ENCODE data around the gene GALNT9.
"Not testable (repeated sequence)": the region's sequence is repeated elsewhere in the genome, so short reads cannot be mapped to it uniquely, and the experiment has no call there.

Gene GALNT9

DNA sequence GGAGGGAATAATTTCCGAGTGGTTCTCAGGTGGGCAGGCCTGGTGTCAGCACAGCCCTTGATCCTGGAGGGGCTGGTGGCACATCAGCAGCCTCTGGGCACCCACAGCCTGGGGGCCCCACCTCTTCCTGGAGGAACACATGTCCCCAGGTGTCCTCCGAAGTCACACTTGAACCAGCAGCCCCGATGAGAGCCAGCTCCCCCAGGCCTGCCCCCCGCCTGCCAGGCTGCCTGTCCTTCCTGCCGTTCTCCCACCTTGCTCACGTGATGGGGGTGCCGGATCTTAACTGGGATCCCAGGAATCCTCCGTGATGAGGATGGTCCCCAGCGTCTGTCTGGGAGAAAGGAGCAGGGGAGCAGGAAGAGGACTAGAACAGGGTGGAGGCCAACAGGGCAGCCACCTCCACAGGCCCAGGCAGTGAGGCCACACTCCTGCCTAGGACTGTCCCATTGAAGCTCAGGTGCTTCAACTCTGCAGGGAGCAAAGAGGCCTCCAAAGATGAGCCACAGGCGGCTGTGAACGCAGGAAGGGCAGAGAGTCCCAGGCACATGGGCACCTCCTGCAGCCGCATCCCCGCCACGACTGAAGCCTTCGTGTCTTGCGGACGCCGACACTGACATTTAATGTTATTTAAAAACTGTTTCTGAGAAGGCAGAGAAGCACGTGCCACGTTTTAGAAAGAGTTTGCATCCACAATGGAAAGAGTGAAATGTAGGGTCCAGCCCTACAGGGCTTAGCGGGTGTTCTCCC is 77.5 kb downstream of the GALNT9 start:
- no peak for DNase-seq (ENCODE audit: low read depth, low spot score)

DNA sequence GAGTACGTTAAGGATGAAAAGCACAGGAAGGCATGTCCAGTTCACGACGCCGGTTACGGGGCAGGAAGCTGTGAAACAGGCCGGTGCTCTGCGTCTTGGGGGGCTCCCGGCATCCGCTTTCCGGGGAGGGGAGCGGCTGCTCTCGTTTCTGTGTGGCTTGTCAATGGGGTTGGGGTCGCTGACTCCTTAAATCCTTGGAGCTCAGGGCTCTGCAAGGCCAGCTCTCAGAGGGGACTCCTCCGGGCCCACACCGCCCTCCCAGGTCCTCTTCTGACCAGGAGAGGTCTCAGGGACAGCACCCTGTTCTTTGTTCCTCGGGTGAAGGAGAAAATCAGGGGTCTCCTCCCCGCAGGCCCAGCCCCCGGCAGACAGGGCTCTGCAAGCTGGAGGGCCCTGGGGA is 78.1 kb downstream of the GALNT9 start:
- DNase-seq (ENCODE audit: low read depth, low spot score) = no peak

DNA sequence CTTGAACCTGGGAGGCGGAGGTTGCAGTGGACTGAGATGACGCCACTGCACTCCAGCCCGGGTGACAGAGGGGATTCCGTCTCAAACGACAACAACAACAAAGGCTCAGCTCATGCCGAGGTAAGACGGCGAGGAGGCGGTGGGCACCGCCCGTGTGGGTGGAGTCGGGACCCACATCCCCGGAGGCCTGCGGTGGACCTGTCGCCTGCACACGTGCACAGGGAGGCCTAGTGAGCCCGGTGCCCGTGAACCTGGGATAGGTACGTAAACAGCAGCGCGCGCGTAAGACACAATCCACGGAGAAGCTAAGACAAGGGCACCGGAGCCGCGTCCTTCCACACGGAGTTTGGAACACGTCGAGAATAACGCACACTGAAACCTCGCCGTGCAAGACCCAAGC is 78.7 kb downstream of the GALNT9 start:
- DNase-seq (ENCODE audit: low read depth, low spot score) = no peak

DNA sequence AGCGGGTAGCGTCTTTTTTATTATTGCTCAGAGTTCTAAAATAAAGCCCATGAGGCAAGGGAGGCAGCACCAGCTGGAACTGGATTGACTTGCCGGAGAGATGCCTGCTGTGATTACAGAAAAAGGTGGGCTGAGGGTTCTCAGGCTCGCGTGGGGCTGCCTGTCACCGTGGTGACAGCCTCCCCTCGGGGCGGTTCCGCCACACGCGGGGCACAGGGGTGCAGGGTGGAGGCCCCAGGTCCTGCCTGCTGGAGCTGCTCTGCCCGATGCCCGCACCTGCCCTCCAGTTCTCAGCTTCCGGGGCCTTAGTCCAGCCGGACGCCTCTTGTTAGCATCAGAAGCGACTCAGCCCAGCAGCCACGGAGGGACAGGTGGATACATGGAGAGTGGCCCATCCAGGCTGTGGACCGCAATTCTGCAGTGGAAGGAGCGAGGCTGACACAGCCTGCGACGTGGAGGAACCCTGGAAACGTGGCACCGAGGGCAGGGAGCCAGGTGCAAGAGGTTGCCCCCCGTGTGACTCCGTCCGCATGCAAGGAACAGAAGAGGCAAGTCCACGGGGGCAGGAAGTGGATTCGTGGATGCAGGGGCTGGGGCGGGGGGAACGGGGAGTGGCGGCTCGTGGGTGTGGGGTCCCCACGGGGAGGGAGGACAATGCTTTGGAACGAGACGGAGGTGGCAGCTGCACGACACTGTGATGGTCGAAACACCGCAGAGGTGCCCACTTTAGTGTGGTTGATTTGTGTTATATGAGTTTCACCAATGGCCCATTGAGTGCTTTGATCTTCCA is 79.5 kb downstream of the GALNT9 start:
- DNase-seq (ENCODE audit: low read depth, low spot score) = no peak

DNA sequence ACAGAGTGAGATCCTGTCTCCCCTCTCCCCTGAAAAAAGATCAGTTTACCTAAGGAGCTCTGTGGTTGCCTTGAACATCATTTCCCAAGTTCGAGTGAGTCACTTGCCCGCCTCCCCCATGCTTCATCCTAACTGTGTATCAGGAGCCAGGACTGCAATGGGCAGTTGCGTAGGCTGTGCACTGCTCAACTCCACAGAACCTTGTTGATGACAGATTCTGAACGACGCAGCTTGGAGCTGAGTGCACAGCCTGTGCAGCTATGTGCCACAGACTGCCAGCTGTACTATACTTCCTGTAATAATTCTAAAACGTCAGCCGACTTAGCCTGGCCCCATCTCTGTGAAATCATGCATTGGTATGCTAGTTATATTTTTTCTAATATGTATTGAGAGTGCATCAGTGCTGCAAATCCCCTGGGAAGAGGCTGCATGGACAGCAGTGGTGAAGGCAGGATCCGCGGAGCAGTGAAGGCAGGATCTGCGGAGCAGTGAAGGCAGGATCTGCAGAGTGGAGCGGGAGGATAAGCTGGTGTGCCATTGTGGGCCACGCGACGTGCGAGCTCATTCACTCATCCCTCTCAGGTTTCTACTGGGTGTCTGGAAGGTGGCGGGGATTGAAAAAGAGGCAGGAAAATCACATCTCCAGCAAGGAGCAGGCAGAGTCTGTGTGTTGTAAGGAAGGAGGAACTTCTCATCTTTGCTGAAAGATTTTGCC is 80.8 kb downstream of the GALNT9 start:
- DNase-seq (ENCODE audit: low read depth, low spot score) = no peak

DNA sequence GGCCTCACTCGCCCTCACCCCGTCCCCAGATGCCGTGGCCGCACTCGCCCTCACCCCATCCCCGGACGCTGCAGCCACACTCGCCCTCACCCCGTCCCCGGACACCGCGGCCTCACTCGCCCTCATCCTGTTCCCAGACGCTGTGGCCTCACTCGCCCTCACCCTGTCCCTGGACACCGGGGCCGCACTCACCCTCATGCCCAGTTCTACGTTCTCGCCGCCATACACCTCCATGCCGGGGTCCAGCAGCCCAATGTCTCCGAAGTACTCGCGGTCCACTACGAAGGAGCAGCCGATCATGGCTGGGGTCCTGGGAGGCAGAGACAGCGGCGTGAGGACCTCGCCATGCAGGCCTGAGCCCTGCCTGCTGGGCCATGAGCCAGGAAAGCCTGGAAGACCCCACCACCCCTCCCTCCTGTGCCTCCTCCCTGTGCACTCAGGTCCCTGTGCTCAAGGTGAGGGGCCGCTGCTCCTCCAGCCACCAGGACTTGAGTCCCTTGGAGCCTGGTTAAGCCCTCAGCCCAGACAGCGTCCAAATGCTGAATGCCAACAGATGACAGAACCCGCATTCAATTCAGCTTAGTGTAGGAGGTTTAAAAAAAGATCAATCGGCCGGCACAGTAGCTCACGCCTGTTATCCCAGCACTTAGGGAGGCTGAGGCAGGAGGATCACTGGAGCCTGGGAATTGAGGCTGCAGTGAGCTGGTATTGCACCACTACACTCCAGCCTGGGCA is 81.5 kb downstream of the GALNT9 start:
- no peak for DNase-seq (ENCODE audit: low read depth, low spot score)

GRCh38 chr12:132246997-132247717 is 82.2 kb downstream of the GALNT9 start:
- no peak for DNase-seq (ENCODE audit: low read depth, low spot score)

DNA sequence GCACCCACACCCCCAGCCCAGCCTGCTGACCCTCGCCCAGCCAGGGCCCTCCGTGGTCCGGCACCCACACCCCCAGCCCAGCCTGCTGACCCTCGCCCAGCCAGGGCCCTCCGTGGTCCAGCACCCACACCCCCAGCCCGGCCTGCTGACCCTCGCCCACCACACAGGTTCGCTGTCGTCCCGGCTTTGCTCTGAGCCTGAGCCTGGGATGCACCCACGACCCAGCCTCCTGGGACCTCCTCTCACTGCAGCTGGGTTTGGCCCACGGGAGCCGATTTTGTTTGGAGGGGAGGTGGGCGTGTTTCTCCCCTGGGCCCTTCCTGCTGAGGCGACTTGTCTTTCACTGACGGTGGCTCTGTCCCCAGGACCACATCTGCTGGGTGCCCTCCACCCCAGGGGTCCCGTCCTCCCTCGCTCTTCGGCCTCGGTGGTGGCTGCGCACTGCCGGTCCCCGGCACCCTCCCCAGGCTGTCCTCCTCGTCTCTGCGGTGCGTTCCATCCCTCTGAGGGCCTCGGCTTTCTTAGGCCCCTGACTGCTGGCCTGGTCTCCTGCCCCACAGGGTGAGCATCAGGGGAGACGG is 83.8 kb downstream of the GALNT9 start:
- no peak for DNase-seq (ENCODE audit: low read depth, low spot score)

DNA sequence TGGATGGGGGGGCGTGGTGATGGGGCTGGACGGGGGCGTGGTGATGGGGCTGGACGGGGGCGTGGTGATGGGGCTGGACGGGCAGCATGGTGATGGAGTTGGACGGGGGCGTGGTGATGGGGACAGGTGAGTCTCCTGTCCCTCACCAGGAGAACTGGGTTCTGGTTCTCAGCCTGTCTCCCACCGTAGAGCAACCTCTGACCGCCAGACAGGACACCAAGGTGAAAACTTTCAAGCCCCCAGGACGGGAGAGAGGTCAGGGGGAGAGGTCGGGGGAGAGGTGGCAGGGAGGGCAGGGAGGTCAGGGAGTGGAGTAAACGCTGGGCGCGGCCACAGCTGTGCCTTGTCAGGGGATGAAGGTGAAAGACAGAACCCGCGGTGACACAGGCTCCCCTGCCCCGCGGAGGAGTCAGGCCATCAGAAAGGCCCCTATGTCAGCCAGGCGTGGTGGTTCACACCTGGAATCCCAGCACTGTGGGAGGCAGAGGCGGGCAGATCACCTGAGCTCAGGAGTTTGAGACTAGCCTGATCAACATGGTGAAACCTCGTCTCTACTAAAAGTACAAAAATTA is 84.6 kb downstream of the GALNT9 start:
- DNase-seq (ENCODE audit: low read depth, low spot score) = no peak

DNA sequence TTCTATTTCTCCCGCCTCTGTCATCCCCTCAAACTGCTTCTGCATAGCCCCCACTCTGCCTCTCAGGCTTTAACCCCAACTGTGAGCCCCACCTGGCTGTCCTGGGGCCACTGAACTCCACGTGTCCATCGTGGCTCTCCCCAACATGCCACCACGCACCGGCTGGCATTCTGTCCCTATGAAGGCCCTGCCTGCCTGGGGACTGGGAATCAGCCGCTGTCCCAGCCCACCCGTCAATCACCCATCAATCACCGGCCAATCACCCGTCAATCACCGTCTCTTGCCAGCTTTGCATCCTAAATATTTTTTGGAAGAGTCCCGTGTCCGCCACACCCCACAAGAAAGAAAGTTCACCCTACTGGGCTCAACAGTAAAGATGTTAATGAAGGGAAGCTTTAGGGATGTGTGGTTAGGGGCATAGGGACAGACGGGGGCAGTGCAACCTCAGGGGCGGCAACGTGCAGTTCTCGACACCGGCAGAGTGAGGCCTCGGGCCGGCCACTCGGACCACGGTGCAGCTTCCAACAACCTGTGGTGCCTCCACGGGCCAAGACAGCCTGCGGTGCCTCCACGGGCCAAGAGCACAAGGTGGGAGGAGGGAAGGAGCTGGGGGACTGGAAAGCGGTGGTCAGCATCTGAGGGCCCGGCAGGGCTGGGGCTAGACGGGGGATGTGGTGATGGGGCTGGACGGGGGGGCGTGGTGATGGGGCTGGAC is 85.6 kb downstream of the GALNT9 start:
- DNase-seq (ENCODE audit: low read depth, low spot score) = no peak

DNA sequence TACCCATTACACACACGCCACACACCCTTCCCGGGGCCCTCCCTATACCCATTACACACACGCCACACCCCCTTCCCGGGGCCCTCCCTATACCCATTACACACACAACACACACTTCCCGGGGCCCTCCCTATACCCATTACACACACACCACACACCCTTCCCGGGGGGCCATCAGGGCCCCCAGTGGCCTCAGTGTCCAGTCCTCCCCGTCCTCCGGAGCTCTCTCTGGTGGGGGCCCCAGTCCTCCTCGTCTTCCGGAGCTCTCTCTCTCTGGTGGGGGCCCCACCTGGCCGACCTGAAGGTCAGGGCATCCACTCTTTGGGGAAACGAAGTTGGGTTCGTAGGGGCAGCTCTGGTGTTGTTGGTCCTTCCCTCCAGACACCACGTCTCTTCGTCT is 86.2 kb downstream of the GALNT9 start:
- DNase-seq (ENCODE audit: low read depth, low spot score) = not testable (repeated sequence)

GRCh38 chr12:132240669-132241007 is 88.8 kb downstream of the GALNT9 start:
- not testable (repeated sequence) for DNase-seq (ENCODE audit: low read depth, low spot score)

DNA sequence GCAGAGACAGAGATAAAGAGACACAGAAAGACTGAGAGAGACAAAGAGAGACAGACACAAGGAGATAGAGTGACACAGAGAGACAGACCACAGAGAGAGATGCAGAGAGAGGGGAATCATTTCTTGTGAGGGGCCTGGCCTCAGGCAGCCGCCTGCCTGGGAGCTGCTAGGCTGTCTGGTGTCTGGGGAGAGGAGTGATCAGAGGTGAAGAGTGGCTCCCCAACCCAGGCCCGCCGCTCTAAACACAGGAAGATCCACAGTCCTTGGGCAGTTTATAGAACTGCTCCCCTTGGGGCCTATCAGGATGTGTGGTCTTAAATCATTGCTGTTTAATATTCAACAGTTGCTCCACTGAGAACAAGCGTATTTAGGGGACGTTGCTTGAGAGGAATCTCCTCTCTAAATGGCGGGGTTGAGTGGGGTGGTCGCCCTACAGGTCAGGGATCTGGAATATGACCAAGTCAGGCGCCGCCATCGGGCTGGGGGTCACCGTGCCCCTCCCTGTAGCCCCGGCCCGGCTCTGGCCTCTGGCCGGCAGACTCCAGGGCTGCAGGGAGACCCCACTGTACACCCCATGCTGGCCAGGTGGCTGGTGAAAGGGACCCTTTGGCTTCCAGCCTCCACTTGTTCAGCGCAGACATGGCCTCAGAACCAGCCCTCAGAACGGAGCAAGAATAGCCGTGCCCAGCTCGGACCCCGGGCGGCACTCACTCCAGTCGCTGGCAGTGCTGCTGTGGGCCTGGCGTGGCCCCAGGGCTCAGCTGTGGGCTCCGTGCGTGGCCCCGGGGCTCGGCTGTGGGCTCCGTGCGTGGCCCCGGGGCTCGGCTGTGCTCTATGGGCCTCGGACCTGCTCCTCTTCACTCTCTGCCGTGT is 89.4 kb downstream of the GALNT9 start:
- no peak for DNase-seq (ENCODE audit: low read depth, low spot score)

DNA sequence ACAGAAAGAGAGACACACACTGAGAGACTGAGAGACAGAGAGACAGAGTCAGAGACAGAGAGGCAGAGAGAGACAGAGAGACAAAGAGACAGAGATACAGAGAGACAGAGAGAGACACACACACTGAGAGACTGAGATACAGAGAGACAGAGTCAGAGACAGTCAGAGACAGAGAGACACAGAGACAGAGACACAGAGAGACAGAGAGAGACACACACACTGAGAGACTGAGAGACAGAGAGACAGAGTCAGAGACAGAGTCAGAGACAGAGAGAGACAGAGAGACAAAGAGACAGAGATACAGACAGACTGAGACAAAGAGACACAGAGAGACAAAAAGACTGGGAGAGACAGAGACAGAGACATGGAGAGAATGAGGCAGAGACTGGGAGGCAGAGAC is 90.0 kb downstream of the GALNT9 start:
- DNase-seq (ENCODE audit: low read depth, low spot score) = no peak

DNA sequence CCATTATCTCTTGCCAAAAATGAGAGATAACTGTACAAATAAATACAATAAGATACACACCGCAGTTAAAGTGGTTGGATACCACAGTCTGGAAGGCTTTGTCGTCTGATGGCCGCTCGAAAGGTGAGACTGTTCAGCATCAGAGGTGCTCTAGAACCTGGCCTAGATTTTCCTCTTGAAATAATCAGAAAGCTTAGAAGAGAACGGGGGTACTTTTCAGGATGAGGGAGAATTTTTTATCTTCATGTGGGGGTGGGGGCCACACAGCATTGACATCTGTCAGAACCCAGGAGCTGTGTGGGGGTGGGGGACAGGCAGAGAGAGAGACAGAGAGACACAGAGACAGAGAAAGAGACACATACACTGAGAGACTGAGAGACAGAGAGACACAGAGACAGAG is 90.5 kb downstream of the GALNT9 start:
- no peak for DNase-seq (ENCODE audit: low read depth, low spot score)

DNA sequence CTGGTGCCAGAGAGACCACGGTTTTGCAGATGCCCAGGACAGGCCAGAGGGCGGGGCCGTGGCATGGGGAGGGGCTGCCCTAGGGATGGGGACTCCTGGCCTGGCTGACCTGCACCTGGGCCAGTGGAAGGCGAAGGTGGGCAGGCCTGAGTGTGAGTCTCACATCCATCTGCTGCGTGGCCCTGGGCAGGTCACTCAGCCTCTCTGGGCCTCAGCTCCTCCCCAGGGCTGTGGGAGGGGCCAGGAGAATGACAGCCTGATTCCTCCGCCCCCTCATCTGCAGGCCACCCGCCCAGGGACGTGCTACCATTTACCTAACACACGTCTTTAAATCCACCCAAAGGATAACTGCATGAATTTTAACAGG is 90.9 kb downstream of the GALNT9 start:
- DNase-seq (ENCODE audit: low read depth, low spot score) = no peak

GRCh38 chr12:132237772-132238487 is 91.5 kb downstream of the GALNT9 start:
- DNase-seq (ENCODE audit: low read depth, low spot score) = no peak

Data from brain pericyte (primary cell).